ENCODE results near the gene ERGIC1.

The ERGIC1 gene

DNA sequence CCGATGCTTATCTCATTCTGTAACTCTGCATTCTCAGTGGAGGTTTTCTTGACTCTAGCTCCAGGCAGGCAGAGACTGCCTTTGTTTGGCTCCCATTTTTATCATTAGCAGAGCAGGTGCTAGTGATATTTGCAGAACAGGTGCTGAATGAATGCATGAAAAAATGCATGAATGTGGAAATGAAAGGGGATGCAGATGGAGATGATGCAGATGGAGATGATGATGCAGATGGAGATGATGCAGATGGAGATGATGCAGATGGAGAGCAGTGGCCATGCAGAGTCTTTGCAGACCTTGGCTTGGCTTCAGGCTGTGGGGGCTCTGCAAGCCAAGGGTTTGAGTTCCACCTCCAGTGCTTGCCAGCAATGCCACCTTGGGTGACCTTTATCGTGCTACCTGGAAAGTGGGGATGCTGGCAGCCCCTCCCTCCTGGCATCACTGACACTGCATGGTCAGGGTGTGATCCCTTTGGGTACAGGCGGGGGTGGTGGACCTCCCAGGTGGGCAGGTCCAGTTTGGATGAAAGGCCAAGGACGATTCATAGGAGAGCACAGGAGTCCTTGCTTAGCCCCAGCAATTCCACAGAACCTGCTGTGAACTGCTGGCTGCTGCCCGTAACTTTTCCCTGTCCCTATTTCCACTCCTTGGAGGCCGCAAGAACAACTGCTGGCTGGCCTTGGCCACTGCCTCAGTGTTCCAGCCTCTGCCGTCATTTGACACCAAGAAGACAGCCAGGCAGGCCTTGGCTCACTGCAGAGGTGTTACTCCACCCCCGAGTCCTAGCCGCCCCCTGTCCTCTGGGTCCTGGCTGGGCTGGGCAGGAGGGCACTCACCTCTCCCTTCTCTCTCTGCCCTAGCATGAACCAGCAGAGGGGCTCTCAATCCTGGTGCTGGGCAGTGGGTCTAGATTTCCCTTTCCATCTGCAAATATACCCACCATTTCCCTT lies 33.0 kb downstream of the ERGIC1 start:
- ATAC-seq = no peak

DNA sequence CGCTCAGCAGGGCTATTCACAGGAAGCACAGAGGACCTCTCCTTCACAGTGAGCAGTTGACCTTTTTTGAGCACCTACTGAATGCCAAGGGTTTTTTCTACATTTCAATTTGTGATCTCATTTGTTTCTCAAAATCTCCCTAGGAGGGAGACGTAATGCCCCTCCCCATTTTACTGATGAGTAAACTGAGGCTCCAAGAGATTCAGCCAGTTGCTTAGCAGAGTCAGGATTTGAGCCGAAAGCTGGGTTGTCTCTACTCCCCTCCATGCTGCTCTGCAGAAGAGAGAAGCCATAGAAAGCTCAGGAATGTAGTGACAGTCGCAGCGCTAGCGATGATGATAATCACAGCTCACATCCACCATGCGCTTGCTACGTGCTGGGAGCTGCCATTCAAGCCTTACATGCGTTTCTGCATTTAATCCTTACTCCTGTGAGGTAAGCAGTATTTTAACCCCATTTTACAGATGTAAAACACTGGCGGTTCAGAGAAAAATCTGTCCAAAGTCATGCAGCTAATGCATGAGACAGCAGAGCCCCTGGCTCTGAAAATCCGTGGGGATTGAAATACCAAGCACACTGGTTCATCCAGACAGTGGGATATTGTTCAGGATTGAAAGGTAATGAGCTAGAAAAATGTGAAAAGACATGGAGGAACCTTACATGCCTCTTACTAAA lies 33.8 kb downstream of the ERGIC1 start:
- no peak for ATAC-seq

DNA sequence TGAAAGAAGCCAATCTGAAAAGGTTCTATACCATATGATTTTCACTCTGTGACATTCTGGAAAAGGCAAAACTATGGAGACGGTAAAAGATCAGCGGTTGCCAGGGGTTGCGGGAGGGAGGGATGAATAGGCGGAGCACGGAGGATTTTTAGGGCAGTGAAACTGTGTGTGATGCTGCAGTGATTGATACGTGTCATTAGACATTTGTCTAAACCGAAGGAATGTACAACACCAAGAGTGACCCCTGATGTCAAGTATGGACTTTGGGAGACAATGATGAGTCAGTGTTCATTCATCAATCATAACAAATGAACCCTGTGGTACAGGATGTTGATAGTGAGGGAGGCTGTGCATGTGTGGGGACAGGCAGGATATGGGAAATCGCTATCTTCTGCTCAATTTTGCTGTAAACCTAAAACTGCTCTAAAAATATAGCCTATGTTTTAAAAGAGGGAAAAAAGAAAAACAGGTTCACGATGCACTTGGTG lies 34.4 kb downstream of the ERGIC1 start:
- ATAC-seq = no peak

DNA sequence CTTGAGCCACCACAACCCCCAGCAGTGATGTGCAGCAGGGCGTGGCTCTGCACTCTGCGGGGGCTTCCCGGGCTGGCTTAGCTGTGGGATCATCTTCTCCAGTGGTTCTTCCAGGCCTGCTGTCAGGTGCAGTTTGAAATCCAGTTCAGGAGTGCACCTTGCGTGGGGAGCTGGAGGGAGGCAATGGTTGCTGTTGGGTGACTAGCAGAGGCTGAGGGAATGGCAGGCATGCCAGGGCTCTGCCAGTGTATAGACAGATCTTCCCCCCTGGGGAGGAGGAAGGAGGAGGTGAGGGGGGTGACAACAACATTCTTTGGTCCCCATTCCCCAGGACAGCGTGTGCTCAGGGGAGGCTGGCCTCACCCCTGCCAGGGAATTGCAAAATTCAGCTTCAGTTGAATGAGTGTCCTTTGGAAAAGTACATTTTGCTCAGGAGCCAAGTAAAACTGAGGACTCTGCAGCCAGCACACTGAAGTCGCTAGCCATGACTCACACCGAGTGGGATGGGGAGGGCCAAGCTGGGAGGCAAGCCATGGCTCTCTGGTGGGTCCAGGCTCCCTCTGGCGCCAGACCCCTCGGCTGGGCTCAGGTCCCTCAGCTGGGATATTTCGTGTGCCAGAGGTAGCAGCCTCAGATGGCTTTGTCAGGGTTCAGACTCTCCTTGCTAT lies 35.0 kb downstream of the ERGIC1 start:
- no peak for ATAC-seq

DNA sequence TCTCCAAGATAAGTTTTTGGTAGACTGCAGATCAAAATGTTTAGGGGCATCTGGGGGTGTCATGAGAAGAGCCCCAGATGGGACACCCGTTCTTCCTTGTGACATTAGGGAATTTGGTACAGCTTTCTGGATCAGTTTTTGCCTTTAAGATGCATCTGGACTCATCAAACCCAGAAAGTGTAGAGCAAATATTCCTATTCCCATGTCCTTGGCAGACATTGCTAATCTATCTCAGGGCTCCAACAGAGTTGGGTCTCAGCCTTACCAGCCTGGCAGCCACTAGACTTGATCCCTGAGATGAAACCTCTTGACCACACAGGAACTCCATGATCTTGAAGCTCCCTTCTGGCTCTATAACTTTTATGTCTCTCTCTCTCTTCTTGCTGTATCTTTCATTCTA lies 35.6 kb downstream of the ERGIC1 start:
- ATAC-seq = no peak

DNA sequence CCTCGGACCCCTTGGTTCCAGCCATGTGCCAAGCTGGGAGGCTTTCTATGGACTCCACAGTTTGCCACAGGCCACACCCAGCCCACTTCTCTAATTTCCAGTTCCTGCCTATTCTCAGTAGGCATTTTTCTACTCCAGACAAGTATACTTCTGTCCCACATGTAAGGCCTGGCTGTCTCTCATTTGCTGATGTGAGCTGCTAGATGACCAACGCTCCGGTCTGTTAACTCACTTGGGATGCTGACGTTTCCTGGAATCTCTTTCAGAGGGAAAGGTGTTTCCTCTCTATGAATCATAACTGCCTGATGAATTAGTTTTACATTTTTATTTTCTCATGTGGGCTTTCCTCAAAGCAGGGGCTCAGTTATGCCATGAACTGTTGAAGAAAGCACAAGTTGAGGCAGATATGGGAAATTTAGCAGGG lies 36.3 kb downstream of the ERGIC1 start:
- ATAC-seq = no peak

DNA sequence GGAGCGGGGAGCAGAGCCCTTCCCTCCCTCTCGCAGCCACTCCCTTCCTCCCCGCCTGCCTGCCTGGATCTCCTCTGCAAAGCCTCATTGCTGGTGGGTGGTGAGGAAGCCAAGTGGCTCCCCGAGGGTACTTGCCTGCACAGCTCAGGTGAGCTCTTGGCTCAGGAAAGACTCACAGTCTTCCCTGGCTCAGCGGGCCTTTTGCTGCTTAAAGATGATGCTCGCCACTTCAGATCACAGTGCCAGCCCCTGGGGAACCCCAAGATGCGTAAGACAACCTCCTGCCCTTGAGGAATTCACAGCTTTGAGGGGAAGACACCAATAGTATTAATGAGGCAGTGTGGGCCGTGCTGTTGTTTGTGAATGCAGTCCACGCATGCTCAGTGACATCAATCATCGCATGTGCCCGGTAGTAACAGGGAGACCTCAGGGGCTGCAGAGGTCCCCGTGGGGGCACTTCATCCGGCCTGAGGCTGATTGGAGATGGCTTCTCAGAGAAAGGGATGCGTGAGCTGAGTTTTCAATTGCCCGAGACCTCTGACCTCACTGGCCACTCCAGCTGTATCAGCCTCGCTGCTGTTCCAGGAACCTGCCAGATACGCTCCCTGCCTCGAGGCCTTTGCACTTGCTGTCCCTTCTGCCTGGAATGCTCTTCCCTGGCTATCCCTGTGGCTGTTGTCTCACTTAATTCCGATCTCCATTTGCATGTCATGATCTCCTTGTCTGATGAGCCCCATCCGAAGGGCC lies 36.8 kb downstream of the ERGIC1 start:
- ATAC-seq = no peak

DNA sequence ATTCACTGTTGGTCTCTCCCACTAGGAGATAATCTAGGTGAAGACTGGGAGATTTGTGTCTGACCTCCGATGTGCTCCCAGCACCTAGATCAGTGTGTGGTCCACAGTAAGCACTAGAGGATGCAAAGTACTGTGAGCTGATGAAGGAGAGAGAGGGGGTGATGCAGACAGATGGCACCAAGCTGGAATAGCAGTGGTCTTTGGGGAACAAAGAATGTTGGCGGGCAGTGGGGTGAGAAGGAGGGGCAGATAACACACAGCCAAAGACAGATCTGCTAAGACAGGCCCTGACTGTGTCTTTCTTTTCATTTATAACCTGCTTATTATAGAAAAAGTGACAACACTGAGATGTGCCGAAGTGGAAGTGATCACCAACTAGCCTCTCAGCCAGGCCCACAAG lies 37.5 kb downstream of the ERGIC1 start:
- no peak for ATAC-seq

DNA sequence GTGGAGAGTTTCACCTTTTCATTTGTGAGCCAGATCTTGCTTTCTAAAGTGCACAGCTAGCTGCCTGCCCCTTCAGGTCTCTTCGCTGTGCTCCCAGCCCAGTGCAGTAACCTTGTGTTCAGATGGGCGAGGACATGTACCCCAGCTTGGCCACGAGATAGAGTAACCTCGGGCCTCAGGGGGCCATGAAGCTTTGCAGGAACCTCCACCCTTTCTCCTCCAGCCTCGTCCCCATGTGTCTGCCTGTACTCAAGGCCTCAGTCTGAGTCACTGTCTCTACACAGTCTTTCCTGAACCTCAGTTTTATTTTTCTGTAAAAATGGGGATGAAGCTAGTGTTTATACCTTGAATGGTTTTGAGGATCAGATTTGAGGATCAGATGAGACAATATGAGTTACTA lies 37.9 kb downstream of the ERGIC1 start:
- no peak for ATAC-seq

DNA sequence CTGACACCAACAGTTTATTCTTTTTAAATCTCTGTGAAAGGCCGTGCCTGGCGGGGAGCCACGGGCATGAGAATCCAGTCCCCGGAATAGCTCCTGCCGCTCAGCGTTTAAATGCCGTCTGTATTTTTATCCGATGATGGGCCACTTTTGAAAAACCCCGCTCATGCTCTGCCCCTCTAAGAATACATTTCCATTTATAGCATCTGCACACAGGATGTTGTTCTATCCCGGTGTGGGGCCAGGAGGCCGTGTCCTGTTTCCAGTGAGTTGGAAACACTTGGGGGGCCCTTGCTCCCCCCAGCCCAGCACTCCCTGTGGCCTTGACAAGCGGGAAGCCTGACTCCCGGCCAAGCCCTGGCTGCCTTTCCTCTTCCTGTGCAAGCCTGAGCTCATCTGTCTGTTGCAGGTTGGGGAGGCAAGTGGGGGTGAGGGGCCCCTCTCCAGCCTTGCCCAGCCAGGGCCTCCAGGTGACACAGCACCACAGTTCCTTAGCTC lies 39.0 kb downstream of the ERGIC1 start:
- no peak for ATAC-seq

DNA sequence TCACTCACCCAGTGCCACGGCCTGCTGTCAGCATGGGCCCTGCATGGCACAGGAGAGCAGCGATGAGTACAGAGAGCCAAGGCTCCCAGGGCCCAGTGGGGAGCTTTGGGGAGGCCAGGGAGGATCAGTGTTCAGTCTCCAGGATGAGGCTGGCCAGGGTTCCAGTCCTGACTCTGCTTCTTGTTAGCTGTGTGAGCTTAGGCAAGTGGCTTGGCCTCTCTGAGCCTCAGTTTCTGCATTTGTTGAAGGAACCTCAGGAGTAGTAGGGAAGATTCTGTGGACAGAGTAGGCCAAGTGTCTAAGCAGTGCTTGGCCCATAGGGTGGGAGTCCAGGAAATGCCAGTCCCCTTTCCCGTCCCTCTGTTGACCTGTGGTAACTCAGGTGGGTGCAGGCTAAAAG lies 39.5 kb downstream of the ERGIC1 start:
- ATAC-seq = no peak

DNA sequence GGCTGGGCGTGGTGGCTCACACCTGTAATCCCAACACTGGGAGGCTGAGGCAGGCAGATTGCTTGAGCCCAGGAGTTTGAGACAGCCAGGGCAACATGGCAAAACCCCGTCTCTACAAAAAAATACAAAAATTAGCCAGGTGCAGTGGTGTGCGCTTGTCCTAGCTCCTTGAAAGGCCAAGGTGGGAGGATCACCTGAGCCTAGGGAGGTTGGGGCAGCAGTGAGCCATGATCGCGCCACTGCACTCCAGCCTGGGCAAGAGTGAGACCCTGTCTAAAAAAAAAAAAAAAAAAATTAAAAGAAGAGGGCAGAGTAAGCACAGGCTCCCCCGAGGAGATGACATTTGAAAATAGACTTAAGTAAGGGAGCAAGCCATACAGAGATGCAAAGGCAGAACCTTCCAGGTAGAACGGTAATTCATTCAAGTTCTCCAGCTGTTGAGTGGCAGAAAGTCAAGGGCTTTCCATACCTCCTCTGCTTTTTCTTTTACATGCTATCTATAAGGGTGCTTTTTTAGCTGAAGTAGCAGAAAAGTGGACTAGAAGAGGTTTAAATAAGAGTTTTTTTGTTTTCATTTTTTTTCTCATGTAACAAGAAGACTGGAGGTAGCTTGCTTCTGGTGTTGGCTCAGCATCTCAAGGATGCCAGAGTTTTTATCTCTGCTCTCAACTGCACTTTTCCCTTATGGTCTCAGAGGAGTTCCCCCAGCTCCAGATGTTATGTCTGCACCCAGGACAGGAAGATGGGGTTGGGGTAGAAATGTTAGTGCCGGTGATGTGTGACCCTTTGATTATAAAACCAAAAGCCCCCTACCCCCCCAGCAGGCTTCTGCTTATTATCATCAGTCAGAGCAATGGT lies 40.8 kb downstream of the ERGIC1 start:
- ATAC-seq = no peak

DNA sequence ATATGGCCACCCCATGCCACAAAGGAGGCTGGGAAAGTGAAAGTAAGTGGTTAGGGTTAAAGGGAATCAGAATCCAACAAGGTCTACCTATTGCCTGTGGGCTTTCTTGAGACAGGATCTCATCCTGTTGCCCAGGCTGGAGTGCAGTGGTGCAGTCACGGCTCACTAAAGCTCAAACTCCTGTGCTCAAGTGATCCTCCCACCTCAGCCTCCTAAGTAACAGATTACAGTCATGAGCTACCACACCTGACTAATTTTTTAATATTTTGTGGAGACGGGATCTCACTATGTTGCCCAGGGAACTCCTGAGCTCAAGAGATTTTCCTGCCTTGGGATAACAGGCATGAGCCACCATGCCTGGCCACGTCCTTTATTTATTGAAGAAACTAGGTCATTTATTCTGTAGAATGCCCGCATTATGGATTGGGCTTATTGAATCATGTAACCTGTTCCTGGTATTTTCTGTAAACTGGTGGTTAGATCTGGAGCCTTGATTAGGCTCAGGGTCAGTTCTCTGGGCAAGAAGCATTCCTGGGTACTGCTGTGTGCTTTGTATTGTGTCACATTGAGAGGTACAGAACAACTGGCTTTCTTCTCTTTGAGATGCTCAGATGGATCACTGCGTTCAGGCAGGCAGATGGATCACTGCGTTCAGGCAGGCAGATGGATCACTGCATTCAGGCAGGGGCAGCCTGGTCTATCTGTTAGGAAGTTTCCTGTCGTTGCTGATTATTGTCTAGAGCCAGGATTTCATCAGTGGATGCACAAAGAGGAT lies 41.6 kb downstream of the ERGIC1 start:
- no peak for ATAC-seq

DNA sequence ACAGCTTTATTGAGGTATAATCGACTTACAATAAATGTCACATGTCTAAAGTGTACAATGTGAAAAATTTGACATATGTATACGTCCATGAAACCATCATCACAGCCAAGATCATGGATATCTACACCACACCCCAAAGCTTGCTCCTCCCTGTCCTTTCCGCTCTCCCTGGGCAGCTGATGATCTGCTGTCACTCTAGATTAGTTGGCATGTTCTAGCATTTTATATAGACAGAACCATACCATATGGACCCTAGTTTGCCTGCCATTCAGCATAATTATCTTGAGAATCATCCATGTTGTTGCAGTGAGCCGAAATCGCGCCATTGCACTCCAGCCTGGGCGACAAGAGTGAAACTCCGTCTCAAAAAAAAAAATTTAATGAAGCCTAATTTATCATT lies 42.5 kb downstream of the ERGIC1 start:
- ATAC-seq = no peak

DNA sequence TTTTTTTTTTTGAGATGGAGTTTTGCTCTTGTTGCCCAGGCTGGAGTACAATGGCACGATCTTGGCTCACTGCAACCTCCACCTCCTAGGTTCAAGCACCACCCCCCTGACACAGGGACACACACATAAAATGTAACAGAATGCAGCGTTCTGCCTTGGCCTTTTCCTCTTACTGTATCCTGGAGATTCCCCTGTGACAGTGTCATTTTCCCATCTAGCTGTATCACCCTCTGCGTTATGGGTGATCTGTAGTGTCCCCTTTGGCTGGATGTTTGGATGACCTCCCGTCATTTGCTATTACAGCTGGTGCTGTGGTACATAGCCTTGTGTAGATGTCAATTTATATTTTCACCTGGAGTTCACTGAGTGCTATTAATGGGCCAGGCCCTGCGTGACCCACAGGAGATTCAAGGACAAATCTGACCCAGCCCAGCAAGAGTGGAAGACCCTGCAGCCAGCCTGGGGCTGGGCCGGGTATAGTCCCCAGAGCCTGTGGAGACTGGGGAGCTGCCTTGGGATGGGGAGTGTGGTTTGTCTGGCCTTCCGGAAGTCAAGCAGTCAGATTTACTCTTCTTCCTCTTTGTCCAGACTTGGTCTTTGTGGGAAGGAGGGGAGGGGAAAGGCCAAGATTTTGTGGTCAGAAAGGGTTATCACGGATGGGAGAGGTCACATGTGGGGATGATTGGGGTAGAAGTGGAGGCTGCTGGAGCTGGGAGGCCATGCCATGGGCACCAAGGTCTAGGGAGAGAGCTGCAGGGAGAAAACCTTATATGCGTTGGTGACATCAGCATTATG lies 43.6 kb downstream of the ERGIC1 start:
- ATAC-seq = no peak

DNA sequence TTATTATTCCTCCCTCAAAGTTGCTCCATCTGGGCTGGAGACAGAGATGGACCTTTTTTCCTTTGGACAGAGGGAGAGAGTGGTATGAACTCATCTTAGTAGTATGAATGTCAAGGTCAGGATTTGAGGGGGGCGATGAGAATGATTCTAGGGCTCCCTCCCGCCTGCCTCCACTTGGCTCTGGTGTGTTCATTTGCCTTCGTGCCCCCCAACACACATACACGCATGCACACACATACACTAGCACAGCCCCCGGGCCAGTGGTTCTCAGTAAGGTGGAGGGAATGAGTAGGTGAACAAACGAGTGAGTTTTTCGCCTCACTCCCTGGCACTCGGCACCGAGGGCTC lies 44.5 kb downstream of the ERGIC1 start:
- no peak for ATAC-seq

DNA sequence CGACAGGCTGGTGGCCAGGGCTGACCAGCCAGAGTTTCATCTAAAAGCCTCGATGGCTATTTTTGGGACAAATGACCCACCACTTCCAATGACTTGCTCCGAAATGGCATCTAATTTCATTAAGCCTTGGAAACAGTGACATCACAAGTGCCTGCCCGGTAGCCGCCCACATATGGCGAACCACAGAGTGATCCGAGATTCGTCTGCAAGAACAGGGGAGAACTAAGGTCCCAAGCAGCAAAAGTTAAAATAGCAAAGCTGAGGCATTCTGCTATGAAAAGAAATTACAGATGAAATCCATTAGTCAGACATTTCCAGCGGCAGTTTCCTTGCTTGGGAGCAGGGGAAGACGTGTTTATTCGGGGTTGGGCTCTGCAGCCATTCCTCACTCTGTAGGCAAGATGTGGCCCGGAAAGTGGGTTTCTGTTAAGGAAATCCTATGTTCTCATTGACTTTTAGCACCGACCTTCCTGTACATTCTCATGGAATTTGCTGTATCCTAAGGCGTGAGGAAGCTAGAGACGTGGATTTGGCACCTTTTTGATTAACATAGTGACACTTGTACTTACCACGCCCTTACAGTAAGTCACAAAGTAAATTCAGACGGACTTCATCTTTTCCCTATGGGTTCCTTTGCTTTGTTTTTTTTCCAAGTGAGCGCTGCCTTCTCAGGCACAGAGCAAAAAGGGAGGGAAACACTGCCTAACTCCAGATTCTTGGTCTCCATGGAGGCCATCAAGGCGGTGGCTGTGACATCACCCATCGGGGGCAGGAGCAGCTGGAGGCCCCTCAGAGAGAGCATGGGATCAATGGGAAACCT lies 45.1 kb downstream of the ERGIC1 start:
- no peak for ATAC-seq

DNA sequence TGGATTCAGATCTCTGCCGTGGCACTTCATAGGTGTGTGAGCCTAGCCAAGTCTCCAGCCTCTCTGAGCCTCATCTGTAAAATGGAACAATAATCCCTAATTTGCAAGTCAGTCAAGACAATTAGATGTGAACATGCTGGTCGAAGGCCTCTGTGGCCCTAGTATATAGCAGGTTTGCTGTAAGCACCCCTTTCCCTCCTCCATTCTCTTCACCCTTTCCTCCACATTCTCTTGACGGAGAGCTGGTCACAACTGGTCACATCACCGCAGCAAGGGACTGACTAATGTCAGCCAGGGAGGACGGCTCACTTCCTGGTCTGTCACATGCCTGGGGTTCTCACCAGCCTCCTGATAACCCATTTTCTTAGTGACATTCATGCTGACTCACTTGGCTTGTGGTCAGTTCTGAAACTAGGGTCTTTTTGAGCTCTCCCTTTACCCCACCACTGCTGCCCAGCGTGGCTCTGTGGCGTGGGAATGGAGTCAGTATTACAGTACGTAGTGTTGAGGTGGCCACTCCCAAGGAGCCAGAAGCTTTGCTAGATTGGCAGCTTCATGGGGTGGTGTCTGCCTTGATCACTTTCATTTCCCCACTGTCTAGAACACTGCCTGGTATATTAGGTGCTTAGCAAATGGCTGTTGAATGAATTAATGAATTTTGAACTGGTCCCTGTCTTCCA lies 47.8 kb downstream of the ERGIC1 start:
- ATAC-seq = peak; percentile 65 to 76

Data from activated CD4-positive, CD25-positive, alpha-beta regulatory T cell treated with anti-CD3 and anti-CD28 coated beads, Interleukin-2, amount 50 U/mL, for 24 hours (primary cell).